Measurements from ENCODE around the gene MYL3.

DNA sequence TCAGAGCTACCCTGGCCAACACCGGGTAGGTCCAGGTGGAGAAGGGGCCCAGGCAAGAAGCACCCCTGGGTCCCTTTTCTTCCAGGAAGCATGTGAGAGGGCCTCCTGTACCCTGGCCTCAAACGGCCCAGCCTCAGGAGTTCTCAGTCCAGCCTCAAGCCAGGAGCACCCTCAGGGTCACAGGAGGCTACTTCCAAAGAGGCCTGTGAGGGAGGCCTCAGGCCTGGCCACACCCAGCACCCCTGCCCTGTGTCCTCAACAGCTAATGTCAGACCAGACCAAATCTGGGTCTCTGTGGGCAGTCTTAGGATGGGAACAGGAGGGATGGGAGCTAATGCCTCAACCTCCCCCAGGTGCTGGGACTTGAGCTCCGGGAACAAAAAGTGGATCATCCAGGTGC is 37.8 kb upstream of the MYL3 start:
- TF ChIP-seq CTCF (conservative IDR thresholded peaks at IDR 0.05; ENCODE audit: low read depth in 2 of 2) (no peak), EZH2 (IDR thresholded peaks at IDR 0.05; ENCODE audit: low read depth, unreplicated experiment) (no peak), EZH2phosphoT487 (IDR thresholded peaks at IDR 0.05; ENCODE audit: unreplicated experiment) (no peak), JUNB (IDR thresholded peaks at IDR 0.05; ENCODE audit: unreplicated experiment) (no peak), REST (IDR thresholded peaks at IDR 0.05; ENCODE audit: unreplicated experiment) (no peak), CREB1 (CRISPR knock-in tag; IDR thresholded peaks at IDR 0.05; ENCODE audit: low read depth) (no peak), ZNF114 (CRISPR knock-in tag; IDR thresholded peaks at IDR 0.05) (no peak)
